Muscle of leg (tissue), 11 donors: Measurements from ENCODE around the gene PCDHA9. TPM values are rescaled to one million over a fixed set of nuclear protein-coding genes. Genes with fewer than 3 reads are reported as not detected.
"Not testable (repeated sequence)": the region's sequence is repeated elsewhere in the genome, so short reads cannot be mapped to it uniquely, and the experiment has no call there.

Experiments
- DNase-seq: peaks from one replicate; pipeline ENCODE4 v3.0.0; 2013
- H3K27ac ChIP-seq: one replicate; pipeline ENCODE4 v1.5.1; 2013; ENCODE audit warnings: mild to moderate bottlenecking, low read length, control low read depth
- H3K27me3 ChIP-seq: one replicate; pipeline ENCODE4 v1.6.1; 2013; ENCODE audit warnings: low read length; ENCODE audit not compliant: control insufficient read depth, insufficient read depth
- H3K36me3 ChIP-seq: one replicate; pipeline ENCODE4 v1.6.1; 2013; ENCODE audit warnings: low read length; ENCODE audit not compliant: control insufficient read depth, insufficient read depth
- H3K4me1 ChIP-seq: one replicate; pipeline ENCODE4 v1.6.1; 2013; ENCODE audit warnings: low read length; ENCODE audit not compliant: control insufficient read depth, insufficient read depth
- H3K4me3 ChIP-seq: one replicate; pipeline ENCODE4 v1.5.1; 2013; ENCODE audit warnings: low read length, control low read depth
- H3K9me3 ChIP-seq: replicated peaks from 2 replicates; pipeline ENCODE4 v1.6.1; 2013; ENCODE audit warnings: low read depth, low read length; ENCODE audit not compliant: control insufficient read depth
- WGBS: methylation state at CpG from one replicate; pipeline ENCODE4 v1.1.5; 2013; ENCODE audit warnings: missing lambda C conversion rate; ENCODE audit not compliant: insufficient coverage; 5-methylcytosine and 5-hydroxymethylcytosine counted together
- polyA plus RNA-seq, 8 donors: library from polyadenylated mRNA; unstranded; fragments of 120-200 nt; gene quantifications; one replicate each; pipeline versions ENCODE4 v1.2.1 to v1.2.3, GENCODE V29; 2013; ENCODE audit warnings: inconsistent platforms in 1 of 8, low replicate concordance in 1 of 8; ENCODE audit not compliant: insufficient read length in 8 of 8, insufficient read depth in 1 of 8
- total RNA-seq: library from RNA; stranded (reverse); fragments of 120-200 nt; gene quantifications from one replicate; pipeline ENCODE4 v1.2.4, GENCODE V29; 2013

The PCDHA9 gene
- total and polyA plus RNA-seq, 9 donors, result 0.03 to 0.05 (median 0.03) TPM; not detected in 4

- no peak overlapping the region for H3K27ac ChIP-seq
- H3K4me3 ChIP-seq, result no peak overlapping the region
- no peak for DNase-seq
- H3K36me3 ChIP-seq, result no peaks in the 10 kb centered on the region
- no peaks in the 10 kb centered on the region for H3K4me1 ChIP-seq
- 37% methylated on average over 103 of the region's 103 CpGs for WGBS
- peaks cover 7% of the 10 kb centered on the region for H3K27me3 ChIP-seq
- peaks cover 17% of the 10 kb centered on the region for H3K9me3 ChIP-seq
Measured at GRCh38 chr5:140835622-140836510, 12.3 kb upstream of the PCDHA9 start.

- no peak for DNase-seq
- Histone ChIP-seq H3K27me3 (no peaks in the 10 kb centered on the region), H3K4me1 (no peaks in the 10 kb centered on the region), H3K9me3 (peaks cover 16% of the 10 kb centered on the region), H3K4me3 (no peak within 1 kb of the TSS), H3K36me3 (no peaks in the 10 kb centered on the region), H3K27ac (no peak within 1 kb of the TSS)
- 17% methylated on average over 14 of the region's 47 CpGs for WGBS
Measured at GRCh38 chr5:140840978-140841962, 6.9 kb upstream of the PCDHA9 start, which contains the start of gene PCDHA8. Gene PCDHA8 (plus strand): TSS chr5:140841187. CDS start chr5:140841322, 135 bp downstream.

DNA sequence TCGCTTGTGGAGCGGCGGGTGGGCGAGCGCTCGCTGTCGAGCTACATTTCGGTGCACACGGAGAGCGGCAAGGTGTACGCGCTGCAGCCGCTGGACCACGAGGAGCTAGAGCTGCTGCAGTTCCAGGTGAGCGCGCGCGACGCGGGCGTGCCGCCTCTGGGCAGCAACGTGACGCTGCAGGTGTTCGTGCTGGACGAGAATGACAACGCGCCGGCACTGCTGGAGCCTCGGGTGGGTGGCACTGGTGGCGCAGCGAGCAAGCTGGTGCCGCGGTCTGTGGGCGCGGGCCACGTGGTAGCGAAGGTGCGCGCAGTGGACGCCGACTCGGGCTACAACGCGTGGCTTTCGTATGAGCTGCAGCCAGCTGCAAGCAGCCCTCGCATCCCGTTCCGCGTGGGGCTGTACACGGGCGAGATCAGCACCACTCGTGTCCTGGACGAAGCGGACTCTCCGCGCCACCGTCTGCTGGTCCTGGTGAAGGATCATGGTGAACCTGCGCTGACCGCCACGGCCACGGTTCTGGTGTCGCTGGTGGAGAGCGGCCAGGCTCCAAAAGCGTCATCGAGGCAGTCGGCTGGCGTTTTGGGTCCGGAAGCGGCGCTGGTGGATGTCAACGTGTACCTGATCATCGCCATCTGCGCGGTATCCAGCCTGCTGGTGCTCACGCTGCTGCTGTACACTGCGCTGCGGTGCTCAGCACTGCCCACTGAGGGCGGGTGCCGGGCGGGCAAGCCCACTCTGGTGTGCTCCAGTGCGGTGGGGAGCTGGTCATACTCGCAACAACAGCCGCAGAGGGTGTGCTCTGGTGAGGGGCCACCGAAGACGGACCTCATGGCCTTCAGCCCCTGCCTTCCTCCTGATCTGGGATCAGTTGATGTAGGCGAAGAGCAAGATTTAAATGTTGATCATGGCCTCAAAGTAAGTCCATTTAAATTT, 5.1 kb upstream of the PCDHA9 start:
- no peak for DNase-seq
- H3K27ac ChIP-seq, result no peak overlapping the region
- peaks cover 11% of the 10 kb centered on the region for H3K9me3 ChIP-seq
- H3K4me1 ChIP-seq, result no peaks in the 10 kb centered on the region
- H3K36me3 ChIP-seq, result no peaks in the 10 kb centered on the region
- no peaks in the 10 kb centered on the region for H3K27me3 ChIP-seq
- 43% methylated on average over 42 of the region's 87 CpGs for WGBS
- no peak overlapping the region for H3K4me3 ChIP-seq

DNA sequence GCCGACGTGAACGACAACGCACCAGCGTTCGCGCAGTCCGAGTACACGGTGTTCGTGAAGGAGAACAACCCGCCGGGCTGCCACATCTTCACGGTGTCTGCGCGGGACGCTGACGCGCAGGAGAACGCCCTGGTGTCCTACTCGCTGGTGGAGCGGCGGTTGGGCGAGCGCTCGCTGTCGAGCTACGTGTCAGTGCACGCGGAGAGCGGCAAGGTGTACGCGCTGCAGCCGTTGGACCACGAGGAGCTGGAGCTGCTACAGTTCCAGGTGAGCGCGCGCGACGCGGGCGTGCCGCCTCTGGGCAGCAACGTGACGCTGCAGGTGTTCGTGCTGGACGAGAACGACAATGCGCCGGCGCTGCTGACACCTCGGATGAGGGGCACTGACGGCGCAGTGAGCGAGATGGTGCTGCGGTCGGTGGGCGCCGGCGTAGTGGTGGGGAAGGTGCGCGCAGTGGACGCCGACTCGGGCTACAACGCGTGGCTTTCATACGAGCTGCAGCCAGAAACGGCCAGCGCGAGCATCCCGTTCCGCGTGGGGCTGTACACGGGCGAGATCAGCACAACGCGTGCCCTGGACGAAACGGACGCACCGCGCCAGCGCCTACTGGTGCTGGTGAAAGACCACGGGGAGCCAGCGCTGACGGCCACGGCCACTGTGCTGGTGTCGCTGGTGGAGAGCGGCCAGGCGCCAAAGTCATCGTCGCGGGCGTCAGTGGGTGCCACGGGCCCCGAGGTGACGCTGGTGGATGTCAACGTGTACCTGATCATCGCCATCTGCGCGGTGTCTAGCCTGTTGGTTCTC, 1.9 kb downstream of the PCDHA9 start:
- H3K36me3 ChIP-seq, H3K27me3 ChIP-seq, H3K4me3 ChIP-seq, DNase-seq, H3K27ac ChIP-seq, H3K4me1 ChIP-seq, H3K9me3 ChIP-seq: not testable (repeated sequence)
- 37% methylated on average over 84 of the region's 101 CpGs for WGBS

DNA sequence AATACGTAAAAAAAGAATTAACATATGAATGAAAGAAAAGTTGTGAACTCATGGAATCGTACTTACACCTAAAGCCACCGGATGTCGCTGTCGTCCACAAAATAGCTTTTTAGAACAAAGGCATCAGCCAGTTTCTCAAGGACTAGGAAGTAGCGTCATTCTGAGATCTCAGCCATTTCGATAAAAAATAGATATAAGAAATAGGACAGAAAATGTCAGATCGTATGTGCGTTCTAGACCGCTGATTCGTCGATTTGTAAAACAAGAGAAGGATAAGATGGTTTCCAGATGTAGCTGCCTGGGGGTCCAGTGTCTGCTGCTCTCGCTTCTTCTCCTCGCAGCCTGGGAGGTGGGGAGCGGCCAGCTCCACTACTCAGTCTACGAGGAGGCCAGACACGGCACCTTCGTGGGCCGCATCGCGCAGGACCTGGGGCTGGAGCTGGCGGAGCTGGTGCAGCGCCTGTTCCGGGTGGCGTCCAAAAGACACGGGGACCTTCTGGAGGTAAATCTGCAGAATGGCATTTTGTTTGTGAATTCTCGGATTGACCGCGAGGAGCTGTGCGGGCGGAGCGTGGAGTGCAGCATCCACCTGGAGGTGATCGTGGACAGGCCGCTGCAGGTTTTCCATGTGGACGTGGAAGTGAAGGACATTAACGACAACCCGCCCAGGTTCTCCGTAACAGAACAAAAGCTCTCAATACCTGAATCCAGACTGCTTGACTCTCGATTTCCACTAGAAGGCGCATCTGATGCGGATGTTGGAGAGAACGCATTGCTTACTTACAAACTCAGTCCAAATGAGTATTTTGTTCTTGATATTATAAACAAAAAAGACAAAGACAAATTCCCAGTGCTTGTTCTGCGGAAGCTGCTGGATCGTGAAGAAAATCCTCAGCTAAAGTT, 7.8 kb downstream of the PCDHA9 start, which contains the start of gene PCDHA10:
TSS of gene PCDHA10 (plus strand) at position 126 of the 903 bp plus-strand sequence. CDS start at position 278, 152 bp downstream.
- no peak for DNase-seq
- Histone ChIP-seq H3K9me3 (peaks cover 11% of the 10 kb centered on the region), H3K4me3 (no peak within 1 kb of the TSS), H3K4me1 (no peaks in the 10 kb centered on the region), H3K27ac (no peak within 1 kb of the TSS), H3K36me3 (no peaks in the 10 kb centered on the region), H3K27me3 (no peaks in the 10 kb centered on the region)
- 20% methylated on average over 1 of the region's 44 CpGs for WGBS

DNA sequence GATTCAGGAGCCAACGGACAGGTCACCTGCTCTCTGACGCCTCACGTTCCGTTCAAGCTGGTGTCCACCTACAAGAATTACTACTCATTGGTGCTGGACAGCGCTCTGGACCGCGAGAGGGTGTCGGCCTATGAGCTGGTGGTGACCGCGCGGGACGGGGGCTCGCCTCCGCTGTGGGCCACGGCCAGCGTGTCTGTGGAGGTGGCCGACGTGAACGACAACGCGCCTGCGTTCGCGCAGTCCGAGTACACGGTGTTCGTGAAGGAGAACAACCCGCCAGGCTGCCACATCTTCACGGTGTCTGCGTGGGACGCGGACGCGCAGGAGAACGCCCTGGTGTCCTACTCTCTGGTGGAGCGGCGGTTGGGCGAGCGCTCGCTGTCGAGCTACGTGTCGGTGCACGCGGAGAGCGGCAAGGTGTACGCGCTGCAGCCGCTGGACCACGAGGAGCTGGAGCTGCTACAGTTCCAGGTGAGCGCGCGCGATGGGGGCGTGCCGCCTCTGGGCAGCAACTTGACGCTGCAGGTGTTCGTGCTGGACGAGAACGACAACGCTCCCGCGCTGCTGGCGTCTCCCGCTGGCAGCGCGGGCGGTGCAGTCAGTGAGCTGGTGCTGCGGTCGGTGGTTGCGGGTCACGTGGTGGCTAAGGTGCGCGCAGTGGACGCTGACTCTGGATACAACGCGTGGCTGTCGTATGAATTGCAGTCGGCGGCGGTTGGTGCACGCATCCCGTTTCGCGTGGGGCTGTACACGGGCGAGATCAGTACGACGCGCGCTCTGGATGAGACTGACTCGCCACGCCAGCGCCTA, 9.2 kb downstream of the PCDHA9 start:
- DNase-seq, result no peak
- 56% methylated on average over 73 of the region's 94 CpGs for WGBS
- Histone ChIP-seq H3K27me3 (peaks cover 2% of the 10 kb centered on the region), H3K9me3 (peaks cover 21% of the 10 kb centered on the region), H3K36me3 (no peaks in the 10 kb centered on the region), H3K4me3 (no peak overlapping the region), H3K27ac (no peak overlapping the region), H3K4me1 (no peaks in the 10 kb centered on the region)

DNA sequence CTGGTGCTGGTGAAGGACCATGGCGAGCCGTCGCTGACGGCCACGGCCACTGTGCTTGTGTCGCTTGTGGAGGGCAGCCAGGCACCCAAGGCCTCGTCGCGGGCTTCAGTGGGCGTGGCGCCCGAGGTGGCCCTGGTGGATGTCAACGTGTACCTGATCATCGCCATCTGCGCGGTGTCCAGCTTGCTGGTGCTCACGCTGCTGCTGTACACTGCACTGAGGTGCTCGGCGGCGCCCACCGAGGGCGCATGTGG, 9.7 kb downstream of the PCDHA9 start:
- 64% methylated on average over 22 of the region's 22 CpGs for WGBS
- Histone ChIP-seq H3K36me3 (no peaks in the 10 kb centered on the region), H3K4me3 (no peak overlapping the region), H3K9me3 (peaks cover 25% of the 10 kb centered on the region), H3K27ac (no peak overlapping the region), H3K27me3 (peaks cover 2% of the 10 kb centered on the region), H3K4me1 (no peaks in the 10 kb centered on the region)
- no peak for DNase-seq
